Astrocyte of the spinal cord (primary cell): Measurements from ENCODE around the gene C2orf49.

Experiments
- DNase-seq: peaks from one replicate; pipeline ENCODE4 v3.0.0; 2011; ENCODE audit warnings: low read depth, low spot score
- H3K4me3 ChIP-seq: 2 replicates; pipeline ENCODE4 v1.5.1; 2011; ENCODE audit warnings: low read depth, mild to moderate bottlenecking, low read length, moderate library complexity
- in situ Hi-C: cut with HindIII; loops from 2 replicates; pipeline ENCODE4 v1.10.0; 2017; ENCODE audit warnings: low sequenced_read_pairs
- TF ChIP-seq, protein P1 (sequence below): IDR thresholded peaks from 2 replicates; pipeline ENCODE4 v1.5.1; 2012; ENCODE audit warnings: low read depth, mild to moderate bottlenecking, low read length, inconsistent platforms

The C2orf49 gene

GRCh38 chr2:105307146-105307545, 30.2 kb upstream of the C2orf49 start:
- TF ChIP-seq, protein P1, sequence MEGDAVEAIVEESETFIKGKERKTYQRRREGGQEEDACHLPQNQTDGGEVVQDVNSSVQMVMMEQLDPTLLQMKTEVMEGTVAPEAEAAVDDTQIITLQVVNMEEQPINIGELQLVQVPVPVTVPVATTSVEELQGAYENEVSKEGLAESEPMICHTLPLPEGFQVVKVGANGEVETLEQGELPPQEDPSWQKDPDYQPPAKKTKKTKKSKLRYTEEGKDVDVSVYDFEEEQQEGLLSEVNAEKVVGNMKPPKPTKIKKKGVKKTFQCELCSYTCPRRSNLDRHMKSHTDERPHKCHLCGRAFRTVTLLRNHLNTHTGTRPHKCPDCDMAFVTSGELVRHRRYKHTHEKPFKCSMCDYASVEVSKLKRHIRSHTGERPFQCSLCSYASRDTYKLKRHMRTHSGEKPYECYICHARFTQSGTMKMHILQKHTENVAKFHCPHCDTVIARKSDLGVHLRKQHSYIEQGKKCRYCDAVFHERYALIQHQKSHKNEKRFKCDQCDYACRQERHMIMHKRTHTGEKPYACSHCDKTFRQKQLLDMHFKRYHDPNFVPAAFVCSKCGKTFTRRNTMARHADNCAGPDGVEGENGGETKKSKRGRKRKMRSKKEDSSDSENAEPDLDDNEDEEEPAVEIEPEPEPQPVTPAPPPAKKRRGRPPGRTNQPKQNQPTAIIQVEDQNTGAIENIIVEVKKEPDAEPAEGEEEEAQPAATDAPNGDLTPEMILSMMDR, result no peak
- H3K4me3 ChIP-seq, result no peak overlapping the region
- in situ Hi-C loops, result no loop called here
- no peak for DNase-seq

- in situ Hi-C loops, result no loop called here
- no peak for DNase-seq
- TF ChIP-seq, protein P1, result no peak
- H3K4me3 ChIP-seq, result no peak overlapping the region
Measured at GRCh38 chr2:105307550-105307949, 29.8 kb upstream of the C2orf49 start.

DNA sequence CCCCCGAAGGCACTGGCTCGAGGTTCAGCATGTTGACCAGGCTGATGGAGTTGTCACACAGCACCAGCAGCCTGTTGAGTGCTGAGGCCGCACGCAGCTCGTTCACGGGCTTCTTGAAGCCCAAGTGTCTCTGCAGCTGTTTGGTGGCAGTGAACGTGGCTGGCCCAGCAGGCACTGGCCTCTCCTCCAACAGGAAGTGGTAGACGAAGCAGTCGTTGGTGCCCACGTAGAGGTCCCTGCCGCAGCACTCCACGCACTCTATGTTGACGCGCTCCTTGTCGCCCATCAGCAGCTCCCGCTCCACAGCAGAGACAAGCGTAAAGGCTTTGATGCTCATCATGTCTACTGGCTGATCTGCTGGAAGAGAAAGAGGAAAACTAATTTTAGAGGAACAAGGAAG, 29.4 kb upstream of the C2orf49 start:
- H3K4me3 ChIP-seq, result no peak overlapping the region
- in situ Hi-C loops, result no loop called here
- DNase-seq, result no peak
- TF ChIP-seq, protein P1, result no peak

DNA sequence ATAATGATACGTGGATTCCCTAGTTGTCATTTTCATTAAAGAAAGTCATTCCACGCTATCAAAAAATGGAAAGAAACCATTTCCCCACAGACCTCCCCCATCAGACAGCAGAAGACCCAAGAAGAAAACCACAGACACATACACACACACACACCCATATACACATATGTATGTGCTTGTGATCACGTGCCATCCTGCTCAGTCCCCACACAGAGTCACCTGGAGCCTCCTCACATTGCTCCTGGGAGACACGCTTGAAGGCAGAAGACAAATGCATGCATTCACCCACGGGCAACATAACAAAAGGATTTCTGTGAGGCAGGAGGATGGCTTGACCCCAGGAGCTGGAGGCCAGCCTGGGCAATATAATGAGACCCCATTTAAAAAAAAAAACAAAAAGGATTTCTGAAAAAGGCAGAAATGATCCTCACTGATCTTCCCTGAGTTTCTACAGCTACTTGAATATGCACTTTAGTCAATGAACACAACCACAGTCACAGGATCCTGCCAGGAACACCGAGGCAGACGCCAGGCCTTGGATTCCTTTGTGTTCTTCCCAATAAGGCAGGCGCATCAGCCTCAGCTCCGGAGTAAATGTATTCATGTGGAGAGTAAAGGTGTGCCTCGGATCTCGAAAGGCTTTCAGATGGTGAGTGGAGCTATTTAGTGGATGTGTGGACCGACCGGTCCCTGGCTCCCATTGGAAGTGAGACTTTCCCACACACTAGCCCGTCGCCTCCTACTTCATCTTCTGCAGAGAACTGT, 28.8 kb upstream of the C2orf49 start:
- TF ChIP-seq, protein P1, result no peak
- no peak for DNase-seq

DNA sequence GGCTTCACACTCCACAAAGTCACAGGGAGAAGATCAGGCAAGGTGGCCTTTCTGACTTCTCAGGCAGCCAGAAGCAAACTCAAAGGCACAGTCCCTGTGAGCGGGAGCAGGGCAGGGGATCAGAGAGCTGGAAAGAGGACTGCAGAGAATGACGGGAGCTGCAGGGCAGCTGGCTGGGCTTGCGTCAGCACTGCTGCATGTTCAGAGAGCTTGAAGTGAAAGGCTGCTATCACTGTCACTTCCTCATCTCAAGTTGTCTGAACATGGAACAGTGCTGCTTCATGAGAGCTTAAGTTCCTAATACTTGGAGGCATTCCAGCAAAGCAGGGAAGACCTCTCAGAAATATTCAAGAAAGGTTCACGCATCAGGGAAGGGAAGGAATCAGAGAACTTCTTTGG, 28.2 kb upstream of the C2orf49 start:
- TF ChIP-seq, protein P1, result no peak
- in situ Hi-C loops, result no loop called here
- DNase-seq, result no peak
- H3K4me3 ChIP-seq, result no peak overlapping the region

More for the DNA sequence above, 28.8 kb upstream of the C2orf49 start:
- no peak overlapping the region for H3K4me3 ChIP-seq
- in situ Hi-C loops, result no loop called here

GRCh38 chr2:105313877-105314276, 23.5 kb upstream of the C2orf49 start:
- no peak for DNase-seq
- in situ Hi-C loops, result no loop called here

More at GRCh38 chr2:105313877-105314276, 23.5 kb upstream of the C2orf49 start:
- no peak overlapping the region for H3K4me3 ChIP-seq
- TF ChIP-seq, protein P1, result no peak
